Chondrocyte (in vitro differentiated cells): ENCODE measurements around the gene RNH1. TPM values are rescaled to one million over a fixed set of nuclear protein-coding genes. Genes with fewer than 3 reads are reported as not detected.

Experiments used
- DNase-seq: peaks from one replicate; pipeline ENCODE4 v3.0.0; 2021; ENCODE audit warnings: mixed read lengths, low spot score
- H3K27ac Mint-ChIP-seq: one replicate; pipeline ENCODE4 v1.8.0; 2021; ENCODE audit warnings: mild to moderate bottlenecking, moderate library complexity, mixed read lengths; ENCODE audit not compliant: unreplicated experiment
- H3K27me3 Mint-ChIP-seq: 2 replicates; pipeline ENCODE4 v1.8.0; 2021; ENCODE audit warnings: low read depth, mixed read lengths
- H3K36me3 Mint-ChIP-seq: 2 replicates; pipeline ENCODE4 v1.8.0; 2021; ENCODE audit warnings: low read depth, mixed read lengths
- H3K4me1 Mint-ChIP-seq: 2 replicates; pipeline ENCODE4 v1.8.0; 2021; ENCODE audit warnings: low read depth, mild to moderate bottlenecking, mixed read lengths
- H3K4me3 Mint-ChIP-seq: one replicate; pipeline ENCODE4 v1.8.0; 2021; ENCODE audit warnings: mild to moderate bottlenecking, moderate library complexity, mixed read lengths; ENCODE audit not compliant: unreplicated experiment
- H3K9me3 Mint-ChIP-seq: 2 replicates; pipeline ENCODE4 v1.8.0; 2021; ENCODE audit warnings: low read depth, mixed read lengths
- total RNA-seq: library from RNA; stranded (reverse); gene quantifications from 3 replicates; pipeline ENCODE4 v1.2.1, GENCODE V29; 2021
- TF ChIP-seq, protein P1 (sequence below): fragments of 200-600 bp; sonication (generic); IDR thresholded peaks from 2 replicates; pipeline ENCODE4 v1.5.0; 2021; ENCODE audit warnings: antibody characterized with exemption, mild to moderate bottlenecking, moderate library complexity

The RNH1 gene
- total RNA-seq, 1 donor from 2014 or later: 166 TPM

DNA sequence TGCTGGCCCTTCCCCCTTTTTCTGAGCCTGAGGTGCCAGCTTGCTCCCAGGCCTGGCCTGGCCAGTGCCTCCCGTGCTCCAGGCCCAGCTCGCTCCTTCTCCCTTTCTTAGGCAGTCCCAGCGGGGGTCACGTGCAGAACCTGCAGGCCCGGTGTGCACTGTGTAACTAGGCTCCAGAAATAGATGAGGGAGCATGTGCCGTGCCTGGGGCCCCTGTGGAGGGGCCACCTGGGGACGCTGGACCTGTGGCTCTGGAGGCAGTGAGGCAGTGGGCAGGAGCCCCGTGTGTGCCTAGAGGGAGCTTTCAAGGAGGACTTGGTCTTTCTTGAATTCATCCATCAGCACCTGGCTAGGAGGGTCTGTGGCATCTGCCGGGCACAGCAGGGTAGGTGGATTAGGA, 45.4 kb downstream of the RNH1 start:
- no peak overlapping the region for H3K4me3 Mint-ChIP-seq
- H3K27me3 Mint-ChIP-seq: no peaks in the 10 kb centered on the region
- no peaks in the 10 kb centered on the region for H3K9me3 Mint-ChIP-seq
- H3K27ac Mint-ChIP-seq: no peak overlapping the region
- TF ChIP-seq, protein P1, sequence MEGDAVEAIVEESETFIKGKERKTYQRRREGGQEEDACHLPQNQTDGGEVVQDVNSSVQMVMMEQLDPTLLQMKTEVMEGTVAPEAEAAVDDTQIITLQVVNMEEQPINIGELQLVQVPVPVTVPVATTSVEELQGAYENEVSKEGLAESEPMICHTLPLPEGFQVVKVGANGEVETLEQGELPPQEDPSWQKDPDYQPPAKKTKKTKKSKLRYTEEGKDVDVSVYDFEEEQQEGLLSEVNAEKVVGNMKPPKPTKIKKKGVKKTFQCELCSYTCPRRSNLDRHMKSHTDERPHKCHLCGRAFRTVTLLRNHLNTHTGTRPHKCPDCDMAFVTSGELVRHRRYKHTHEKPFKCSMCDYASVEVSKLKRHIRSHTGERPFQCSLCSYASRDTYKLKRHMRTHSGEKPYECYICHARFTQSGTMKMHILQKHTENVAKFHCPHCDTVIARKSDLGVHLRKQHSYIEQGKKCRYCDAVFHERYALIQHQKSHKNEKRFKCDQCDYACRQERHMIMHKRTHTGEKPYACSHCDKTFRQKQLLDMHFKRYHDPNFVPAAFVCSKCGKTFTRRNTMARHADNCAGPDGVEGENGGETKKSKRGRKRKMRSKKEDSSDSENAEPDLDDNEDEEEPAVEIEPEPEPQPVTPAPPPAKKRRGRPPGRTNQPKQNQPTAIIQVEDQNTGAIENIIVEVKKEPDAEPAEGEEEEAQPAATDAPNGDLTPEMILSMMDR: no peak
- peaks cover under 1% of the 10 kb centered on the region for H3K36me3 Mint-ChIP-seq
- DNase-seq: no peak
- H3K4me1 Mint-ChIP-seq: peaks cover 6% of the 10 kb centered on the region

DNA sequence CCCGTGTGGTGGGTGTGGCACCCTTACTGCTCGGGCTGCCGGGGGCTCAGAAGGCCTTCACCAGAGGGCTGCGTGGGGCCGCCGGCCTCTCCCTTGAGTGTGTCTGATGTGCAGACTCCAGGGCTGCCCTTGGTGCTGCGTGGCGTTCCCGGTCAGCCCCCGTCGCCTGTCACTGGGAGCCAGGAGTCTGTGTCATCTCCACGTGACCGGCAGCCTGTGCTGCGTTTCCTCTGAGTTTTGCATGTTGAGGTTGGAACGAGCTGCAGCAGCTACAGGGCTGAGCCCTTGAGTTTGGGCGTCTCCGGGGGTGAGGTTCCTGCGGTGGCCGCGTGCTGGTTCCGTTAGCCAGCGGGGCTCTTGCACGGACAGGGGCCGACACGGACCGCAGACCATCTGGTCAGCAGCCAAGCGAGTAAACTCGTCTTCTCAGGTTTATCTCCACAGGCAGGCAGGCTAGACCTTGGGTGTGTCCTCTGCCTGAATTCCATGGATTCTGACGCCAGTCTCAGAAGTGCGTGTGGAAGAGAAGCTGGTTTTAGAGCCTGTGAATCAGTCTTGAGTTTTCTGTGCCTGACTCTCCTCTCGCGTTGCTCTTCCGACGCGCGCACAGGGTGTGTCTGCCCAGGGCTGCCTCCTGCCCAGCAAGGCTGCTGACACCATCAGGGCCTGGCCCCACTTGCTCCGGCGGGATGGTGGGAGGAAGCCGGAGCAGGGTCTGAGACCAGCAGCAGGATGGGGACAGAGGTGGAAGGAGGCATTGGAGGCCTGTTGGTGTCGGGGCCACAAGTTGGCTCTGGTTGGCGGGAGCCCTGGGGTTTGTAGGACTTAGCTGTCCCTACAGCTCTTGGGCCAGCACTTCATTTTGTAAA, 46.5 kb downstream of the RNH1 start:
- Mint-ChIP-seq H3K27me3 (no peaks in the 10 kb centered on the region), H3K4me3 (no peak overlapping the region), H3K27ac (no peak overlapping the region), H3K4me1 (peaks cover 9% of the 10 kb centered on the region), H3K36me3 (no peaks in the 10 kb centered on the region), H3K9me3 (no peaks in the 10 kb centered on the region)
- DNase-seq: peak; percentile 89
- TF ChIP-seq, protein P1: no peak

DNA sequence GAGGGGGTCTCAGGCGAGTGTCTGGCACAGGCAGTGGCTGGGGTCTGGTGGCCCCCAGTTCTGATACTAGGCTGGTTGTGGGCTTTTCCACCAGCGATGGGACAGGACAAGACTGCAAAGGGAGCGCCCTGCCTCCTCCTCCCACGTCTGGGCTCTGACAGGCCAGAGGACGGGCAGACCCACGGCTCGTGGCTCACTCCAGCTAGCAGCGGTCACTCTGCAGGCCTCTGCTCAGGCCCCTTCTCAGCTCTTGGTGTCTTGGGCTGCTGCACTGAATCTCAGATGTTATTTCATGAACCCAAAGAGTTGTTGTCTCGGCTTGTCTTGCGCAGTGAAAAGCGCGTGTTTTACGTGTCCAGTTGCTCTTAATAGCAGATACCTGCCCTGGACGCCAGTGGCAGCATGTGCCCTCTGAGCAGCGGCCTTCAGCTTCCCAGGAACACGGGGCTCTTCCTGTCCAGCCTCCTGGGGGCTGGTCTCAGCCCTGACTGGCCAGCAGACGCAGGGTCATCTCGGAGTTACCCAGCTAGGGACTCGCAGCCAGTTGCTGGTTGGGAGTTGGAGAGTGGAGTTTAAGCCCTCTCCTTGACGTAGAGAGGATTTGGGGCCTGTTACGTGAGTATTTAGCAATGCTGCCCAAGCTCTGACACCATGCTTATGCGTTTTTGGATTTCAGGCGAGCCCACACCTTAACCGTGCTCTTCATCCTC, 47.4 kb downstream of the RNH1 start:
- Mint-ChIP-seq H3K27me3 (no peaks in the 10 kb centered on the region), H3K4me3 (no peak overlapping the region), H3K9me3 (no peaks in the 10 kb centered on the region), H3K4me1 (peaks cover 18% of the 10 kb centered on the region), H3K27ac (no peak overlapping the region), H3K36me3 (no peaks in the 10 kb centered on the region)
- peak; percentile 74 for DNase-seq
- TF ChIP-seq, protein P1: no peak

DNA sequence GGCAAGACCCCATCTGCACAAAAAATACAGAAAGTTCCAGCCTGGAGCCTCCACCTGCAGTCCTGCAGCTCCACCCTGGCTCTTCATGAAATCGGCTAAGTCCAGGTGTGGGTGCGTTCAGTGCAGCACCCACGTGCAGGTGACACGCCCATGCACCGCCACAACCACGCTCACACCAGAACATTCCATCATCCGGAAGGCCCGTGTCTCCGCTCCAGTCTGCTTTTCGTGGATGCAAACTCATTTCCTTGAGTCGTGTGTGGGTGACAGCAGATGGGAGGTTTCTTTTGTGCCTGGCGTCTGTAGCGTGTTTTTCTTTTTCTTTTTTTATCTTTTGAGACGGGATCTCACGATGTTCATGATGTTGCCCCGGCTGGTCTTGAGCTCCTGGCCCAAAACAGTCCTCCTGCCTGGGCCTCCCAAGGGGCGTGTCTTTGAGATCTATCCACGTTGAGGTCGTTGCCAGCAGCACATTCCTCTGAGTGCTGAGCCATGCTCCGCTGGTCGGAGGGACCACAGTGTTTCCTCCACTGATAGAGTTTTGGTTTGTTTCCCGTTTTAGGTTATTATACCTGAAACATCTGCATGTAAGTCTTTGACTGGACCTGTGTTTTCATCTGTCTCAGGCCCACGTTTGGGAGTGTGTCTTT, 49.8 kb downstream of the RNH1 start:
- no peak overlapping the region for H3K27ac Mint-ChIP-seq
- peaks cover 19% of the 10 kb centered on the region for H3K4me1 Mint-ChIP-seq
- DNase-seq: peak; percentile 49
- TF ChIP-seq, protein P1: no peak
- H3K9me3 Mint-ChIP-seq: no peaks in the 10 kb centered on the region
- H3K4me3 Mint-ChIP-seq: no peak overlapping the region
- no peaks in the 10 kb centered on the region for H3K27me3 Mint-ChIP-seq
- H3K36me3 Mint-ChIP-seq: peaks cover 3% of the 10 kb centered on the region

DNA sequence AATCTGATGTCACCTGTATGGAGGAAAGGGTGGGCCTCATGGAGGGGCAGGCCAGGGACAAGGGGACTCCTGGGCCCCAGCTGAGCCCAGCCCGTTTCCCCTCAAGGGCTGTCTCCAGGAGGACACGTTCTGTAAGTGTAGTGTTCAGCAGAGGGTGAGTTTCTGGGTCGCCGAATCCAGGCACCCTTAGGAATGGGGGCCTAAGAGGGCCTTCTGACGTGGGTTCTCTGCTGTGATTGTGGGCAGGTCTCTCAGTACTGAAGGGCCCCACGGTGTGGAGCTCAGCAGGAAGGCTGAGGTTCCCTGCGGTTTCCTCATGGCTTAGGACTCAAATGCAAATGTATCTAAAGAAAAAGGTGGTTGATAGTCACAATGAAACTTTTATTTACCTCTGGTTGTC, 50.5 kb downstream of the RNH1 start:
- TF ChIP-seq, protein P1: no peak
- Mint-ChIP-seq H3K4me3 (no peak overlapping the region), H3K36me3 (peaks cover 3% of the 10 kb centered on the region), H3K9me3 (no peaks in the 10 kb centered on the region), H3K27ac (no peak overlapping the region), H3K27me3 (no peaks in the 10 kb centered on the region), H3K4me1 (peaks cover 26% of the 10 kb centered on the region)
- DNase-seq: peak; percentile 68
